ENCODE measurements around the gene SLC27A5.

DNA sequence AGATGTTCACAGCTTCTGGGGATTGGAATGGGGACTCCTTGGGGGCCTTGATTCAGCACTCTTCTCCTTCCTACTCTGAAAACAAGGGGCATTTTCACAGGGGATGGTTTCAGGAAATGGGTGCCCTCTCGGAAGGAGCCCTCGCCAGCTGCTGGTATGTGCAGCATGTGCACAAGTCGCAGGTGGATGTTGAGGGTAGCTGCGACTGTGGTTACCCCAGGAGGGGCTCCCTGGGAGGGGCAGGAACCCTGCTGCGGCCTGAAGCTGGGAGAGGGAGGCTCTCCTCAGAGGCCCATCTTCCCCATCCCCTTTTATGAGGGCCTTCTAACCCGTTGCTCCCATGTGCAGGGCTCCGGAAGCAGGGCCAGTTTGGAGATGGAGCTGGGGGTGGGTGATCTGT, 29.4 kb downstream of the SLC27A5 start:
- TF ChIP-seq, protein P1, sequence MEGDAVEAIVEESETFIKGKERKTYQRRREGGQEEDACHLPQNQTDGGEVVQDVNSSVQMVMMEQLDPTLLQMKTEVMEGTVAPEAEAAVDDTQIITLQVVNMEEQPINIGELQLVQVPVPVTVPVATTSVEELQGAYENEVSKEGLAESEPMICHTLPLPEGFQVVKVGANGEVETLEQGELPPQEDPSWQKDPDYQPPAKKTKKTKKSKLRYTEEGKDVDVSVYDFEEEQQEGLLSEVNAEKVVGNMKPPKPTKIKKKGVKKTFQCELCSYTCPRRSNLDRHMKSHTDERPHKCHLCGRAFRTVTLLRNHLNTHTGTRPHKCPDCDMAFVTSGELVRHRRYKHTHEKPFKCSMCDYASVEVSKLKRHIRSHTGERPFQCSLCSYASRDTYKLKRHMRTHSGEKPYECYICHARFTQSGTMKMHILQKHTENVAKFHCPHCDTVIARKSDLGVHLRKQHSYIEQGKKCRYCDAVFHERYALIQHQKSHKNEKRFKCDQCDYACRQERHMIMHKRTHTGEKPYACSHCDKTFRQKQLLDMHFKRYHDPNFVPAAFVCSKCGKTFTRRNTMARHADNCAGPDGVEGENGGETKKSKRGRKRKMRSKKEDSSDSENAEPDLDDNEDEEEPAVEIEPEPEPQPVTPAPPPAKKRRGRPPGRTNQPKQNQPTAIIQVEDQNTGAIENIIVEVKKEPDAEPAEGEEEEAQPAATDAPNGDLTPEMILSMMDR (IDR thresholded peaks at IDR 0.05), result no peak
- no peak for TF ChIP-seq POLR2A (IDR thresholded peaks at IDR 0.05)

Measured in testis (tissue), 2 donors.